Right renal pelvis (tissue), 4 donors: ENCODE results near the gene COL23A1. TPM values are rescaled to one million over a fixed set of nuclear protein-coding genes. Genes with fewer than 3 reads are reported as not detected.

Experiments
- DNase-seq, 4 donors: peaks; one replicate each; pipeline ENCODE4 v3.0.0-alpha.2; 2013; ENCODE audit warnings: low read depth in 4 of 4, low spot score in 3 of 4, missing footprints in 1 of 4
- polyA plus RNA-seq, 4 donors: library from polyadenylated mRNA; unstranded; fragments of 120-200 nt; gene quantifications; one replicate each; pipeline ENCODE4 v1.2.1, GENCODE V29; 2013; ENCODE audit not compliant: insufficient read length in 4 of 4

Gene COL23A1
- polyA plus RNA-seq, 4 donors, result 5.7 to 8.2 (median 6.4) TPM

GRCh38 chr5:178387061-178387855 is 202.9 kb downstream of the COL23A1 start:
- DNase-seq, result no peak

GRCh38 chr5:178386336-178386931 is 203.8 kb downstream of the COL23A1 start:
- no peak for DNase-seq

GRCh38 chr5:178385496-178385890 is 204.7 kb downstream of the COL23A1 start:
- no peak for DNase-seq

GRCh38 chr5:178384816-178385495 is 205.2 kb downstream of the COL23A1 start:
- no peak for DNase-seq

GRCh38 chr5:178383919-178384815 is 206.0 kb downstream of the COL23A1 start:
- DNase-seq, result no peak

- DNase-seq, result no peak
Measured at GRCh38 chr5:178383301-178383918, 206.8 kb downstream of the COL23A1 start.

GRCh38 chr5:178382754-178383164 is 207.4 kb downstream of the COL23A1 start:
- DNase-seq, result no peak

- DNase-seq, result no peak
Measured at GRCh38 chr5:178381921-178382695, 208.1 kb downstream of the COL23A1 start.

- DNase-seq, result no peak
Measured at GRCh38 chr5:178381206-178381605, 209.0 kb downstream of the COL23A1 start.

GRCh38 chr5:178380541-178381074 is 209.6 kb downstream of the COL23A1 start:
- DNase-seq, result no peak

- DNase-seq, result no peak
Measured at GRCh38 chr5:178380086-178380485, 210.1 kb downstream of the COL23A1 start.

- no peak for DNase-seq
Measured at GRCh38 chr5:178378527-178379484, 211.4 kb downstream of the COL23A1 start.

GRCh38 chr5:178377583-178378270 is 212.5 kb downstream of the COL23A1 start:
- DNase-seq, result no peak

- DNase-seq, result no peak
Measured at GRCh38 chr5:178376921-178377582, 213.1 kb downstream of the COL23A1 start.

GRCh38 chr5:178375348-178375747 is 214.8 kb downstream of the COL23A1 start:
- DNase-seq, result no peak

GRCh38 chr5:178373711-178374110 is 216.5 kb downstream of the COL23A1 start:
- no peak for DNase-seq

- DNase-seq, result no peak
Measured at GRCh38 chr5:178372142-178372571, 218.0 kb downstream of the COL23A1 start.
